SJCRH30 (cell line): ENCODE data around the gene MAST2. TPM values are rescaled to one million over a fixed set of nuclear protein-coding genes. Genes with fewer than 3 reads are reported as not detected.

Experiments
- DNase-seq, 2 experiments: peaks; one replicate each; pipeline ENCODE4 v3.0.0-alpha.2; 2015 to 2020
- H3K27ac ChIP-seq: fragments of 250-450 bp; sonication (Bioruptor Pico); 2 replicates; pipeline ENCODE4 v1.5.1; 2020; ENCODE audit warnings: mild to moderate bottlenecking, moderate library complexity
- H3K27me3 ChIP-seq: fragments of 250-450 bp; sonication (Bioruptor Pico); 2 replicates; pipeline ENCODE4 v1.5.1; 2020; ENCODE audit warnings: mild to moderate bottlenecking, moderate library complexity
- H3K36me3 ChIP-seq: fragments of 250-450 bp; sonication (Bioruptor Pico); 2 replicates; pipeline ENCODE4 v1.5.1; 2020; ENCODE audit warnings: mild to moderate bottlenecking, moderate library complexity
- H3K4me1 ChIP-seq: fragments of 250-450 bp; sonication (Bioruptor Pico); 2 replicates; pipeline ENCODE4 v1.5.1; 2020; ENCODE audit warnings: mild to moderate bottlenecking, moderate library complexity
- H3K4me3 ChIP-seq: fragments of 250-450 bp; sonication (Bioruptor Pico); 2 replicates; pipeline ENCODE4 v1.5.1; 2020; ENCODE audit warnings: mild to moderate bottlenecking, moderate library complexity
- H3K9me3 ChIP-seq: fragments of 250-450 bp; sonication (Bioruptor Pico); replicated peaks from 2 replicates; pipeline ENCODE4 v1.5.1; 2020; ENCODE audit warnings: mild to moderate bottlenecking, moderate library complexity
- total RNA-seq: library from RNA; depleted of rRNA; stranded (reverse); fragments of >200 nt; shearing (Covaris generic); gene quantifications from 2 replicates; pipeline ENCODE4 v1.2.3, GENCODE V29; 2014; rRNA removed

The MAST2 gene
- 43.0 and 46.5 TPM in 2 replicates for total RNA-seq

GRCh38 chr1:45803299-45803780 is at the start of gene MAST2:
Gene MAST2 (plus strand): TSS chr1:45803612. CDS start chr1:45803896, 284 bp downstream.
- H3K4me3 ChIP-seq: peak within 1 kb of the TSS; percentile 86
- H3K27me3 ChIP-seq: no peaks in the 10 kb centered on the region
- peaks cover 8% of the 10 kb centered on the region for H3K4me1 ChIP-seq
- H3K36me3 ChIP-seq: no peaks in the 10 kb centered on the region
- peak within 1 kb of the TSS; percentile 89 for H3K27ac ChIP-seq
- peak; percentile 91 to 94 for DNase-seq
- no peaks in the 10 kb centered on the region for H3K9me3 ChIP-seq

- DNase-seq: no peak
- Histone ChIP-seq H3K27ac (no peak overlapping the region), H3K9me3 (peaks cover 17% of the 10 kb centered on the region; the same call in 1 of the 2 replicates), H3K4me1 (no peaks in the 10 kb centered on the region), H3K27me3 (no peaks in the 10 kb centered on the region), H3K4me3 (no peak overlapping the region), H3K36me3 (no peaks in the 10 kb centered on the region)
Measured at GRCh38 chr1:45755697-45756096, 47.7 kb upstream of the MAST2 start.

- no peak overlapping the region for H3K4me3 ChIP-seq
- 0 out of 2 replicates have a peak, but pooled peaks cover 3% of the 10 kb centered on the region for H3K9me3 ChIP-seq
- H3K27me3 ChIP-seq: no peaks in the 10 kb centered on the region
- H3K27ac ChIP-seq: no peak overlapping the region
- DNase-seq: no peak
- H3K36me3 ChIP-seq: no peaks in the 10 kb centered on the region
- no peaks in the 10 kb centered on the region for H3K4me1 ChIP-seq
Measured at GRCh38 chr1:45762291-45762690, 41.1 kb upstream of the MAST2 start.

GRCh38 chr1:45765999-45766792 is 37.2 kb upstream of the MAST2 start:
- H3K4me1 ChIP-seq: no peaks in the 10 kb centered on the region
- H3K4me3 ChIP-seq: no peak overlapping the region
- DNase-seq: no peak
- no peak overlapping the region for H3K27ac ChIP-seq
- H3K9me3 ChIP-seq: no peaks in the 10 kb centered on the region
- no peaks in the 10 kb centered on the region for H3K36me3 ChIP-seq
- no peaks in the 10 kb centered on the region; the same call in 1 of the 2 replicates for H3K27me3 ChIP-seq

- Histone ChIP-seq H3K27ac (no peak overlapping the region), H3K4me3 (no peak overlapping the region), H3K27me3 (no peaks in the 10 kb centered on the region; the same call in 1 of the 2 replicates), H3K4me1 (no peaks in the 10 kb centered on the region), H3K36me3 (no peaks in the 10 kb centered on the region), H3K9me3 (no peaks in the 10 kb centered on the region)
- no peak for DNase-seq
Measured at GRCh38 chr1:45767035-45767434, 36.4 kb upstream of the MAST2 start.

- Histone ChIP-seq H3K9me3 (no peaks in the 10 kb centered on the region), H3K4me1 (no peaks in the 10 kb centered on the region), H3K36me3 (no peaks in the 10 kb centered on the region), H3K27me3 (no peaks in the 10 kb centered on the region; the same call in 1 of the 2 replicates), H3K4me3 (no peak overlapping the region), H3K27ac (no peak overlapping the region)
- DNase-seq: peak in 1 of 2 experiments; percentile 44
Measured at GRCh38 chr1:45769261-45769932, 34.0 kb upstream of the MAST2 start.

GRCh38 chr1:45772971-45773370 is 30.4 kb upstream of the MAST2 start:
- no peaks in the 10 kb centered on the region for H3K4me1 ChIP-seq
- H3K9me3 ChIP-seq: no peaks in the 10 kb centered on the region
- no peak overlapping the region for H3K4me3 ChIP-seq
- no peak for DNase-seq
- peaks cover 4% of the 10 kb centered on the region; the same call in 1 of the 2 replicates for H3K27me3 ChIP-seq
- no peak overlapping the region for H3K27ac ChIP-seq
- H3K36me3 ChIP-seq: no peaks in the 10 kb centered on the region

GRCh38 chr1:45775794-45776193 is 27.6 kb upstream of the MAST2 start:
- H3K27ac ChIP-seq: no peak overlapping the region
- no peaks in the 10 kb centered on the region for H3K4me1 ChIP-seq
- peaks cover 4% of the 10 kb centered on the region; the same call in 1 of the 2 replicates for H3K27me3 ChIP-seq
- DNase-seq: no peak
- no peaks in the 10 kb centered on the region for H3K9me3 ChIP-seq
- no peaks in the 10 kb centered on the region for H3K36me3 ChIP-seq
- no peak overlapping the region for H3K4me3 ChIP-seq

GRCh38 chr1:45785583-45785982 is 17.8 kb upstream of the MAST2 start:
- Histone ChIP-seq H3K36me3 (no peaks in the 10 kb centered on the region), H3K27me3 (no peaks in the 10 kb centered on the region), H3K4me1 (no peaks in the 10 kb centered on the region), H3K9me3 (0 out of 2 replicates have a peak, but pooled peaks cover 4% of the 10 kb centered on the region), H3K27ac (no peak overlapping the region), H3K4me3 (no peak overlapping the region)
- no peak for DNase-seq

- no peak for DNase-seq
- Histone ChIP-seq H3K4me1 (peaks cover 6% of the 10 kb centered on the region), H3K9me3 (0 out of 2 replicates have a peak, but pooled peaks cover 4% of the 10 kb centered on the region), H3K27ac (no peak overlapping the region), H3K27me3 (no peaks in the 10 kb centered on the region), H3K4me3 (no peak overlapping the region), H3K36me3 (no peaks in the 10 kb centered on the region)
Measured at GRCh38 chr1:45787905-45788304, 15.5 kb upstream of the MAST2 start.

GRCh38 chr1:45789601-45790000 is 13.8 kb upstream of the MAST2 start:
- Histone ChIP-seq H3K4me1 (peaks cover 18% of the 10 kb centered on the region), H3K36me3 (no peaks in the 10 kb centered on the region), H3K27ac (no peak overlapping the region), H3K9me3 (0 out of 2 replicates have a peak, but pooled peaks cover 4% of the 10 kb centered on the region), H3K27me3 (no peaks in the 10 kb centered on the region), H3K4me3 (no peak overlapping the region)
- no peak for DNase-seq

- DNase-seq: peak; percentile 38 to 57
- Histone ChIP-seq H3K27me3 (no peaks in the 10 kb centered on the region), H3K4me1 (peaks cover 19% of the 10 kb centered on the region), H3K4me3 (no peak overlapping the region), H3K9me3 (no peaks in the 10 kb centered on the region), H3K27ac (no peak overlapping the region), H3K36me3 (no peaks in the 10 kb centered on the region)
Measured at GRCh38 chr1:45792744-45793143, 10.7 kb upstream of the MAST2 start.

- H3K9me3 ChIP-seq: no peaks in the 10 kb centered on the region
- DNase-seq: peak; percentile 51 to 73
- peak overlapping the region; percentile 64 for H3K27ac ChIP-seq
- peak overlapping the region; percentile 57 for H3K4me3 ChIP-seq
- peaks cover 19% of the 10 kb centered on the region for H3K4me1 ChIP-seq
- no peaks in the 10 kb centered on the region for H3K27me3 ChIP-seq
- H3K36me3 ChIP-seq: no peaks in the 10 kb centered on the region
Measured at GRCh38 chr1:45793942-45794604, 9.3 kb upstream of the MAST2 start.

- peaks cover 19% of the 10 kb centered on the region for H3K4me1 ChIP-seq
- no peak overlapping the region for H3K27ac ChIP-seq
- no peaks in the 10 kb centered on the region for H3K27me3 ChIP-seq
- no peaks in the 10 kb centered on the region for H3K9me3 ChIP-seq
- H3K36me3 ChIP-seq: no peaks in the 10 kb centered on the region
- no peak for DNase-seq
- H3K4me3 ChIP-seq: no peak overlapping the region
Measured at GRCh38 chr1:45796381-45796780, 7.0 kb upstream of the MAST2 start.

GRCh38 chr1:45796946-45797345 is 6.5 kb upstream of the MAST2 start:
- no peaks in the 10 kb centered on the region for H3K9me3 ChIP-seq
- no peak overlapping the region for H3K27ac ChIP-seq
- DNase-seq: no peak
- no peak overlapping the region for H3K4me3 ChIP-seq
- peaks cover 20% of the 10 kb centered on the region for H3K4me1 ChIP-seq
- no peaks in the 10 kb centered on the region for H3K36me3 ChIP-seq
- no peaks in the 10 kb centered on the region for H3K27me3 ChIP-seq
